Measurements from ENCODE around the gene DIO3.

- TF ChIP-seq CTCF (conservative IDR thresholded peaks at IDR 0.05; ENCODE audit: low read depth, low read length) = no peak
- no peak for TF ChIP-seq EZH2 (IDR thresholded peaks at IDR 0.05; ENCODE audit: borderline replicate concordance, low read depth, low read length, poor library complexity, severe bottlenecking)
Measured at GRCh38 chr14:101573289-101573688, 12.0 kb downstream of the DIO3 start.
